HG02943 (cell line): Measurements from ENCODE around the gene ZNF445.
"Not testable (repeated sequence)": the region's sequence is repeated elsewhere in the genome, so short reads cannot be mapped to it uniquely, and the experiment has no call there.

Experiments
- ATAC-seq: cut with Tn5 transposase; IDR thresholded peaks from one replicate; pipeline ENCODE4 v1.9.1; 2021; ENCODE audit warnings: mild to moderate bottlenecking, low read depth, moderate library complexity; ENCODE audit not compliant: unreplicated experiment

The ZNF445 gene

GRCh38 chr3:44478055-44478468, 592 bp upstream of the ZNF445 start:
- no peak for ATAC-seq

- ATAC-seq, result no peak
Measured at GRCh38 chr3:44476963-44477311, 533 bp downstream of the ZNF445 start.

- ATAC-seq, result no peak
Measured at GRCh38 chr3:44476181-44476611, 1.3 kb downstream of the ZNF445 start.

- ATAC-seq, result not testable (repeated sequence)
Measured at GRCh38 chr3:44474886-44475285, 2.6 kb downstream of the ZNF445 start.

GRCh38 chr3:44470430-44470829, 7.0 kb downstream of the ZNF445 start:
- ATAC-seq, result no peak

GRCh38 chr3:44469914-44470313, 7.6 kb downstream of the ZNF445 start:
- ATAC-seq, result no peak

- no peak for ATAC-seq
Measured at GRCh38 chr3:44468572-44469520, 8.6 kb downstream of the ZNF445 start.

GRCh38 chr3:44468099-44468537, 9.4 kb downstream of the ZNF445 start:
- not testable (repeated sequence) for ATAC-seq

GRCh38 chr3:44467241-44467640, 10.2 kb downstream of the ZNF445 start:
- ATAC-seq, result no peak

GRCh38 chr3:44464920-44465319, 12.6 kb downstream of the ZNF445 start:
- ATAC-seq, result not testable (repeated sequence)

GRCh38 chr3:44464509-44464908, 13.0 kb downstream of the ZNF445 start:
- no peak for ATAC-seq

- not testable (repeated sequence) for ATAC-seq
Measured at GRCh38 chr3:44460050-44460449, 17.4 kb downstream of the ZNF445 start.

- ATAC-seq, result no peak
Measured at GRCh38 chr3:44455318-44455717, 22.2 kb downstream of the ZNF445 start.

- no peak for ATAC-seq
Measured at GRCh38 chr3:44454258-44454657, 23.2 kb downstream of the ZNF445 start.

- ATAC-seq, result no peak
Measured at GRCh38 chr3:44451441-44451840, 26.0 kb downstream of the ZNF445 start.

GRCh38 chr3:44446929-44447328, 30.5 kb downstream of the ZNF445 start:
- no peak for ATAC-seq

- ATAC-seq, result no peak
Measured at GRCh38 chr3:44445786-44446185, 31.7 kb downstream of the ZNF445 start.

GRCh38 chr3:44444896-44445691, 32.4 kb downstream of the ZNF445 start:
- ATAC-seq, result no peak

- no peak for ATAC-seq
Measured at GRCh38 chr3:44444437-44444836, 33.0 kb downstream of the ZNF445 start.

- no peak for ATAC-seq
Measured at GRCh38 chr3:44442596-44443309, 34.7 kb downstream of the ZNF445 start.
